Astrocyte (in vitro differentiated cells and primary cell): ENCODE measurements around the gene KDM4B.

Experiments used
- CTCF ChIP-seq: IDR thresholded peaks from 2 replicates; pipeline ENCODE4 v1.5.1; 2011; ENCODE audit warnings: low read depth, mild to moderate bottlenecking, inconsistent platforms, low read length, moderate library complexity; ENCODE audit not compliant: insufficient read depth
- EZH2 ChIP-seq: IDR thresholded peaks from 2 replicates; pipeline ENCODE4 v1.6.1; 2012; ENCODE audit warnings: mild to moderate bottlenecking, low read length, inconsistent platforms; ENCODE audit not compliant: insufficient read depth

DNA sequence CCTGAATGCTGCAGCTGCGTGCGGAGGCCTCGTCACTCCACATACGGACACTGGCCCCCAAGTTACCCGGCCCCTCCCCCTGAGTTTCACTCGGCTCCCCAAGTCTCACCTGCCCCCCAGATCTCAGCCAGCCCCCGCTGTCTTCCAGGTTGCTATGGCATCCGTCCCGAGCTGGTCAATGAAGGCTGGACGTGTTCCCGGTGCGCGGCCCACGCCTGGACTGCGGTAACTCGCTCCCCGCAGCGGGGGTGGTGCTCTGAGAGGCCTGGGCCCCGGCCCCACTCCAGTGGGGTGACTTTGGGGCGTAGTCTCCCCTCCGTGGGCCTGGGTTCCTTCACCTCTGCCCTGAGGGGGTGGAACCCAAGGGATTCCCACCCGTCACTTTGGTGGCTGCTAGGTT, 168.2 kb downstream of the KDM4B start:
- no peak for TF ChIP-seq CTCF
- no peak for TF ChIP-seq EZH2
